Effector memory CD8-positive, alpha-beta T cell (primary cell): ENCODE measurements around the gene TTN.

Experiments used
- ATAC-seq: fragments of 150-1000 bp; cut with Tn5 transposase; replicated peaks from 2 replicates; pipeline ENCODE4 v1.10.0; 2021; ENCODE audit warnings: mild to moderate bottlenecking, moderate library complexity
- DNase-seq, 3 experiments: peaks; one replicate each; pipeline ENCODE4 v3.0.0; 2021
- H3K27ac Mint-ChIP-seq, 2 donors: one replicate each; pipeline ENCODE4 v1.8.0; 2022; ENCODE audit warnings: mild to moderate bottlenecking in 2 of 2, mixed read lengths in 2 of 2, moderate library complexity in 2 of 2
- H3K27me3 Mint-ChIP-seq, 2 donors: one replicate each; pipeline ENCODE4 v1.8.0; 2022; ENCODE audit warnings: mixed read lengths in 2 of 2
- H3K36me3 Mint-ChIP-seq: one replicate; pipeline ENCODE4 v1.8.0; 2022; ENCODE audit warnings: mild to moderate bottlenecking, moderate library complexity, mixed read lengths; ENCODE audit not compliant: insufficient read depth
- H3K4me1 Mint-ChIP-seq, 2 donors: one replicate each; pipeline ENCODE4 v1.8.0; 2022; ENCODE audit warnings: low read depth in 2 of 2, mixed read lengths in 2 of 2
- H3K4me3 Mint-ChIP-seq, 2 donors: one replicate each; pipeline ENCODE4 v1.8.0; 2022; ENCODE audit warnings: mild to moderate bottlenecking in 2 of 2, mixed read lengths in 2 of 2, moderate library complexity in 2 of 2
- H3K9me3 Mint-ChIP-seq, 2 donors: one replicate each; pipeline ENCODE4 v1.8.0; 2022; ENCODE audit warnings: mixed read lengths in 2 of 2

Gene TTN

DNA sequence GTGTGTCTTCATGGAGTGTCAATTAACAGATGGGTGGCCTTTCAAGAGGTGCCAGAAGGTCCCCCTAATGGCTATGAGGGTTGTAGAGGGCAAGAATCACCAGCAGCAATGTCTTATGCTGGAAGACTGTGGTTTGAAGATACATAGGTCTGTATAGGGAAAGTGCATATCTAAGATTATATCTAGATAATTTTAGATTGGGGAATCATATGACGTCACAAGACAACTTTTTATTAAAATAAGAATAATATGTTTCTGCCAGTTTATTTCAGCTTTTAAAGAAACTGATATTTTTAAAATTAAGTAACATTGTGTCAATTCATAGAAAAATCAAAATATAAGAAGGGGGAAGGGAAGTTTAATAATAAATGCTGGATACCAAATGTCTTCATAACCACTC is 162.3 kb downstream of the TTN start:
- ATAC-seq (no peak), DNase-seq (no peak)
- no peaks in the 10 kb centered on the region for H3K36me3 Mint-ChIP-seq
- H3K4me1 Mint-ChIP-seq = no peaks in the 10 kb centered on the region
- H3K27ac Mint-ChIP-seq = no peak overlapping the region
- no peaks in the 10 kb centered on the region for H3K27me3 Mint-ChIP-seq
- no peak overlapping the region for H3K4me3 Mint-ChIP-seq
- H3K9me3 Mint-ChIP-seq = no peaks in the 10 kb centered on the region

GRCh38 chr2:178641498-178641897 is 165.7 kb downstream of the TTN start:
- H3K4me3 Mint-ChIP-seq = no peak overlapping the region
- no peaks in the 10 kb centered on the region for H3K27me3 Mint-ChIP-seq
- DNase-seq (no peak), ATAC-seq (no peak)
- H3K36me3 Mint-ChIP-seq = no peaks in the 10 kb centered on the region
- H3K4me1 Mint-ChIP-seq = no peaks in the 10 kb centered on the region
- H3K27ac Mint-ChIP-seq = no peak overlapping the region
- H3K9me3 Mint-ChIP-seq = no peaks in the 10 kb centered on the region

DNA sequence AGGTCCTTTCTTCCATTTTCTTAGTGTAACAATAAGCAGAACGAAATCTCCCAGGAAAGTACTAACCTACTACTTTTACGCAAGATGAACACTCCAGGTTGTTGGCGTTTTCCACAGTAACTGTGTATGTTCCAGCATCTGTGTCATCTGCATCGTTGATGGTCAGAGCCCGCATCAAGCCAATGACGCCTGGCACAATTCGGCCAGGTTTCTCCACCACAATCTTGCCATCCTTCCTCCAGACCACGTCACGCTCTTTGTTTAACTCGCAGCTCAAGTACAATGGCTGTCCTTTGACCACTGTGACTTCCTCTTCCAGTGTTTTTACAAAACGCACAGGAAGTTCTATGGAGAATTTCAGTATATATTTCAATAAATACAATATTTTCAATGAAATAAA is 171.3 kb downstream of the TTN start:
- Mint-ChIP-seq H3K36me3 (peaks cover 3% of the 10 kb centered on the region), H3K9me3 (no peaks in the 10 kb centered on the region), H3K4me1 (no peaks in the 10 kb centered on the region), H3K4me3 (no peak overlapping the region), H3K27ac (no peak overlapping the region), H3K27me3 (peaks cover 0 to 5% of the 10 kb centered on the region in 2 donors)
- no peak for ATAC-seq
- DNase-seq = no peak

GRCh38 chr2:178632729-178633128 is 174.5 kb downstream of the TTN start:
- DNase-seq (no peak), ATAC-seq (no peak)
- Mint-ChIP-seq H3K27me3 (peaks cover 0 to 15% of the 10 kb centered on the region in 2 donors), H3K4me1 (no peaks in the 10 kb centered on the region), H3K27ac (no peak overlapping the region), H3K36me3 (peaks cover 3% of the 10 kb centered on the region), H3K9me3 (no peaks in the 10 kb centered on the region), H3K4me3 (no peak overlapping the region)

- ATAC-seq (no peak), DNase-seq (no peak)
- no peaks in the 10 kb centered on the region for H3K4me1 Mint-ChIP-seq
- no peaks in the 10 kb centered on the region for H3K9me3 Mint-ChIP-seq
- peaks cover 0 to 15% of the 10 kb centered on the region in 2 donors for H3K27me3 Mint-ChIP-seq
- H3K36me3 Mint-ChIP-seq = no peaks in the 10 kb centered on the region
- H3K4me3 Mint-ChIP-seq = no peak overlapping the region
- no peak overlapping the region for H3K27ac Mint-ChIP-seq
Measured at GRCh38 chr2:178630581-178630980, 176.6 kb downstream of the TTN start.

GRCh38 chr2:178629463-178629862 is 177.8 kb downstream of the TTN start:
- peaks cover 0 to 15% of the 10 kb centered on the region in 2 donors for H3K27me3 Mint-ChIP-seq
- no peak overlapping the region for H3K4me3 Mint-ChIP-seq
- no peaks in the 10 kb centered on the region for H3K4me1 Mint-ChIP-seq
- no peak overlapping the region for H3K27ac Mint-ChIP-seq
- no peaks in the 10 kb centered on the region for H3K36me3 Mint-ChIP-seq
- no peak for DNase-seq
- no peak for ATAC-seq
- no peaks in the 10 kb centered on the region for H3K9me3 Mint-ChIP-seq

- Mint-ChIP-seq H3K4me1 (no peaks in the 10 kb centered on the region), H3K27me3 (peaks cover 0 to 15% of the 10 kb centered on the region in 2 donors), H3K9me3 (no peaks in the 10 kb centered on the region), H3K4me3 (no peak overlapping the region), H3K36me3 (no peaks in the 10 kb centered on the region), H3K27ac (no peak overlapping the region)
- ATAC-seq (no peak), DNase-seq (no peak)
Measured at GRCh38 chr2:178628605-178629004, 178.6 kb downstream of the TTN start.

DNA sequence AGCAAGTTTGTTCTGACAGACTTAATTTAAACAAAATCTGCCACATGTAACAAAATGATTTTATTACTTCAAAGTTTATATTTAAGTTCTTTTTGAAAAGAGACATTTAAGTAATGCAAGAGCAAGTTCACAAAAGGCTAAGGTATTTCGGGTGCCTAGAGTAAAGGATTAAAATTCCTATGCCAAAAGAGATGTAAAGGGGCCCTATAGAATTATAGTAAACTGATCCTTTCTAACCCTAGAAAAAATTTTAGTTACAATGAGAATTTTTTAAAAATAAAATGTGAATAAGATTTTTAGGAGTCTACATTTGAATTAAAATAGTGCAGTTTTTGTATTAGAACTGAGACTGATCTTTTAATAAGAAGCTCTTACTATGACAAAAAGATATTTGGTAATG is 179.8 kb downstream of the TTN start:
- Mint-ChIP-seq H3K4me3 (no peak overlapping the region), H3K9me3 (no peaks in the 10 kb centered on the region), H3K27me3 (peaks cover 0 to 15% of the 10 kb centered on the region in 2 donors), H3K4me1 (no peaks in the 10 kb centered on the region), H3K36me3 (no peaks in the 10 kb centered on the region), H3K27ac (no peak overlapping the region)
- ATAC-seq = no peak
- DNase-seq = no peak

- ATAC-seq (no peak), DNase-seq (no peak)
- Mint-ChIP-seq H3K36me3 (no peaks in the 10 kb centered on the region), H3K27ac (no peak overlapping the region), H3K4me1 (no peaks in the 10 kb centered on the region), H3K9me3 (no peaks in the 10 kb centered on the region), H3K4me3 (no peak overlapping the region), H3K27me3 (no peaks in the 10 kb centered on the region)
Measured at GRCh38 chr2:178615969-178616368, 191.3 kb downstream of the TTN start.

DNA sequence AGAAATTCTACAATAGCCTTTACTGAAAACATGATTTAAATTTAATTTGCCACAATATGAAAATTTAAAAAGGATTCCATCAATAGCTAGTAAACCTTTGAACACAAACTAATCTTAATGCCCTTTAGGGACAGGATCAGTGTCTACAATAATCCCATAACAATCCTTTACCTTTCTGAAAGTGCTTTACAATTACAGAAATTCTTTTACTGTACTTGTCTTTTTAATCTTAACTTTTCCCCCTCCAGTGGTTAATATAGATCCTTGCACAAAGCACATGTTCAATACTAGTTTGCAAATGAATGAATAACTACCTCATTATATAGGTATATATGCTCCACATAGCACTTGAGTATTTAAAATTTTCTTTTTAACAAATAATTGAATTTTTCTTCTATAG is 204.3 kb downstream of the TTN start:
- Mint-ChIP-seq H3K36me3 (no peaks in the 10 kb centered on the region), H3K27me3 (no peaks in the 10 kb centered on the region), H3K4me1 (no peaks in the 10 kb centered on the region), H3K4me3 (no peak overlapping the region), H3K27ac (no peak overlapping the region), H3K9me3 (no peaks in the 10 kb centered on the region)
- no peak for ATAC-seq
- no peak for DNase-seq

DNA sequence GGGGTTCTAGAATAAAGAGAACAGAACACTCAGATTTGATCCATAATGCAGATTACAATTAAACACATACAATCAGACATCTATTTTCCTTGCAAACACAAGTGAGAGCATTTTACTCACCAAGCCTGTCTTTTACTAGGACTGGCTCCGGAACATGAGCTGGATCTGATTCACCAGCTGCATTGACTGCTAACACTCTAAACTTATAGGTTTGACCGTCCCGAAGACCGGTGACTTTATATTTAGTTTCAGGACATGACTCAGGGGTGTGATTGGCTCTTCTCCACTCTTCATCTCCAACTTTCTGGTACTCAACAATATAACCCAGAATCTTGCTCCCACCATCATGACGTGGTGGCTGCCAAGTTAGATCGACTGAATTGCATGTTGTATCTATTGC is 214.6 kb downstream of the TTN start:
- DNase-seq = no peak
- no peaks in the 10 kb centered on the region for H3K4me1 Mint-ChIP-seq
- peaks cover 0 to 7% of the 10 kb centered on the region in 2 donors for H3K9me3 Mint-ChIP-seq
- no peaks in the 10 kb centered on the region for H3K36me3 Mint-ChIP-seq
- H3K27me3 Mint-ChIP-seq = no peaks in the 10 kb centered on the region
- no peak overlapping the region for H3K4me3 Mint-ChIP-seq
- H3K27ac Mint-ChIP-seq = no peak overlapping the region
- ATAC-seq = no peak

DNA sequence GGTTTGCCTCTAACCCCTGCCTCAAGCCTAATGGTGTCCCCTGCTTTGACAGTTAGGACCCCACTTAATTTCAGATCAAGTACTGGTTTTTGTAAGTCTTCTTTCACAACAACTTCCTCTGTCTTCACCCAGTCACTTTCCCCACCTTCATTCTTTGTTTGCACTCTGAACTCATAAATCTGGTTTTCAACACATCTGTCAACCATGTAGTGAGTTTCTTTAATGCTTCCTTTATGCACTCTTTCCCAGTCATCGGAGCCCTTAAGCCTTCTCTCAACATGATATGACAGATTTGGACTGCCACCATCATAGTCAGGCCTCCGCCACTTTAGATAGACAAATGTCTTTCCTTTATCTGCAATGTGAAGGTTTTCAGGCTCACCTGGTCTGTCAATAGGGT is 217.9 kb downstream of the TTN start:
- no peak overlapping the region for H3K4me3 Mint-ChIP-seq
- no peaks in the 10 kb centered on the region for H3K4me1 Mint-ChIP-seq
- H3K27ac Mint-ChIP-seq = no peak overlapping the region
- no peaks in the 10 kb centered on the region for H3K27me3 Mint-ChIP-seq
- ATAC-seq (no peak), DNase-seq (no peak)
- H3K36me3 Mint-ChIP-seq = peaks cover 3% of the 10 kb centered on the region
- peaks cover 0 to 13% of the 10 kb centered on the region in 2 donors for H3K9me3 Mint-ChIP-seq

DNA sequence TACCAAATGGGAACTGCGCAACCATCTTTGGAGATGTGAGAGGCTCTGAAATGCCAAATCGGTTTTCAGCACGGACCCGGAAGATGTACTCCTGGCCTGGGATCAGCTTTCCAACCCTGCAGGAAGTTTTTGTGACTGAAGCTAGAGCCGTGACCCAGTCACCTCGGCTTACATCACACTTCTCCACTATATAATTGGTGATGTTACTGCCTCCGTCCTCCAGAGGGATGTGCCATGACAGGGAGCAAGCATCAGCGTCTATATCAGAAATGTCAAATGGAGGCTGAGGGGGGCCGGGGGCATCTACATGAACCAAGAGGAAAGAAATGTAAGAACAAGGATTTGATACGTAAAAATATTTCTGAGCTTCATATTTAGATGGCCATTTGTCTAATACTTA is 222.6 kb downstream of the TTN start:
- no peak for ATAC-seq
- Mint-ChIP-seq H3K4me3 (no peak overlapping the region), H3K36me3 (peaks cover 3% of the 10 kb centered on the region), H3K9me3 (peaks cover 0 to 13% of the 10 kb centered on the region in 2 donors), H3K4me1 (no peaks in the 10 kb centered on the region), H3K27me3 (no peaks in the 10 kb centered on the region), H3K27ac (no peak overlapping the region)
- no peak for DNase-seq

DNA sequence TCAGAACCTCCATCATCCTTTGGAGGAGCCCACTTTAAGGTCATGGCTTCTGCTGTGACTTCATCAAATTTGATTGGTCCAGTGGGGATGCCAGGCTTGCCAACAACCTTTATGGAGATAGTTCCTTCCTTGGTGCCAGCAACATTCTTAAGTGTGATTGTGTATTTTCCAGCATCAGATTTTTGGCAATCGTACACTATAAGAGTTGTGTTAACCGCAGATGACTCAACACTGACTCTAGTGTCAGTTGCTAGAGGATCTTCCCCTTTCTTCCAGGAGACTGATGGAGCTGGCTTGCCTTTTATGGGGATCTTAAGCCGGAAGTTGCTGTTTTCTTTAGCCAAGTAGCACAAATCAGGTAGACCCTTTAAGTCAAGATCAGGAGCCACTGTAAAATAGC is 228.2 kb downstream of the TTN start:
- DNase-seq = no peak

GRCh38 chr2:178574789-178575188 is 232.4 kb downstream of the TTN start:
- ATAC-seq = no peak
- H3K27ac Mint-ChIP-seq = no peak overlapping the region
- no peaks in the 10 kb centered on the region for H3K4me1 Mint-ChIP-seq
- no peaks in the 10 kb centered on the region for H3K27me3 Mint-ChIP-seq
- H3K4me3 Mint-ChIP-seq = no peak overlapping the region
- H3K9me3 Mint-ChIP-seq = no peaks in the 10 kb centered on the region
- no peak for DNase-seq
- H3K36me3 Mint-ChIP-seq = no peaks in the 10 kb centered on the region

More for the DNA sequence above, 228.2 kb downstream of the TTN start:
- ATAC-seq = no peak
- H3K9me3 Mint-ChIP-seq = no peaks in the 10 kb centered on the region
- no peak overlapping the region for H3K27ac Mint-ChIP-seq
- H3K4me1 Mint-ChIP-seq = no peaks in the 10 kb centered on the region
- H3K4me3 Mint-ChIP-seq = no peak overlapping the region
- no peaks in the 10 kb centered on the region for H3K36me3 Mint-ChIP-seq
- H3K27me3 Mint-ChIP-seq = no peaks in the 10 kb centered on the region
